Measurements from ENCODE around the gene PNMA6F.
"Not testable (repeated sequence)": the region's sequence is repeated elsewhere in the genome, so short reads cannot be mapped to it uniquely, and the experiment has no call there.

Gene PNMA6F

GRCh38 chrX:153297376-153297775 is 24.2 kb downstream of the PNMA6F start:
- no peak overlapping the region for H3K4me3 ChIP-seq (replicated peaks; ENCODE audit: low read depth, low read length)
- no peak for DNase-seq (ENCODE audit: extremely low read depth, insufficient read length)
- H3K36me3 ChIP-seq (ENCODE audit: control insufficient read depth, insufficient read depth, low read length): no peaks in the 10 kb centered on the region
- TF ChIP-seq CTCF (IDR thresholded peaks at IDR 0.05; ENCODE audit: insufficient read depth, low read length, poor library complexity, severe bottlenecking): no peak
- no peaks in the 10 kb centered on the region for H3K27me3 ChIP-seq (replicated peaks; ENCODE audit: control insufficient read depth, insufficient read depth, low read length)

GRCh38 chrX:153293485-153294071 is 28.0 kb downstream of the PNMA6F start:
- not testable (repeated sequence) for H3K27me3 ChIP-seq (replicated peaks; ENCODE audit: control insufficient read depth, insufficient read depth, low read length); H3K4me3 ChIP-seq (replicated peaks; ENCODE audit: low read depth, low read length); H3K36me3 ChIP-seq (ENCODE audit: control insufficient read depth, insufficient read depth, low read length); DNase-seq (ENCODE audit: extremely low read depth, insufficient read length)

- not testable (repeated sequence) for H3K27me3 ChIP-seq (replicated peaks; ENCODE audit: control insufficient read depth, insufficient read depth, low read length); DNase-seq (ENCODE audit: extremely low read depth, insufficient read length); H3K36me3 ChIP-seq (ENCODE audit: control insufficient read depth, insufficient read depth, low read length); H3K4me3 ChIP-seq (replicated peaks; ENCODE audit: low read depth, low read length)
Measured at GRCh38 chrX:153288807-153289206, 32.8 kb downstream of the PNMA6F start.

GRCh38 chrX:153285678-153286077 is 35.9 kb downstream of the PNMA6F start:
- H3K36me3 ChIP-seq (ENCODE audit: control insufficient read depth, insufficient read depth, low read length); H3K4me3 ChIP-seq (replicated peaks; ENCODE audit: low read depth, low read length); H3K27me3 ChIP-seq (replicated peaks; ENCODE audit: control insufficient read depth, insufficient read depth, low read length); DNase-seq (ENCODE audit: extremely low read depth, insufficient read length): not testable (repeated sequence)

GRCh38 chrX:153283982-153284381 is 37.6 kb downstream of the PNMA6F start:
- not testable (repeated sequence) for H3K27me3 ChIP-seq (replicated peaks; ENCODE audit: control insufficient read depth, insufficient read depth, low read length); H3K36me3 ChIP-seq (ENCODE audit: control insufficient read depth, insufficient read depth, low read length); DNase-seq (ENCODE audit: extremely low read depth, insufficient read length); H3K4me3 ChIP-seq (replicated peaks; ENCODE audit: low read depth, low read length)

GRCh38 chrX:153281784-153282183 is 39.8 kb downstream of the PNMA6F start:
- not testable (repeated sequence) for H3K27me3 ChIP-seq (replicated peaks; ENCODE audit: control insufficient read depth, insufficient read depth, low read length); H3K36me3 ChIP-seq (ENCODE audit: control insufficient read depth, insufficient read depth, low read length); DNase-seq (ENCODE audit: extremely low read depth, insufficient read length); H3K4me3 ChIP-seq (replicated peaks; ENCODE audit: low read depth, low read length)

GRCh38 chrX:153279304-153279703 is 42.3 kb downstream of the PNMA6F start:
- not testable (repeated sequence) for H3K4me3 ChIP-seq (replicated peaks; ENCODE audit: low read depth, low read length); H3K36me3 ChIP-seq (ENCODE audit: control insufficient read depth, insufficient read depth, low read length); DNase-seq (ENCODE audit: extremely low read depth, insufficient read length); H3K27me3 ChIP-seq (replicated peaks; ENCODE audit: control insufficient read depth, insufficient read depth, low read length)

- H3K27me3 ChIP-seq (replicated peaks; ENCODE audit: control insufficient read depth, insufficient read depth, low read length); DNase-seq (ENCODE audit: extremely low read depth, insufficient read length); H3K4me3 ChIP-seq (replicated peaks; ENCODE audit: low read depth, low read length); H3K36me3 ChIP-seq (ENCODE audit: control insufficient read depth, insufficient read depth, low read length): not testable (repeated sequence)
Measured at GRCh38 chrX:153276049-153276448, 45.5 kb downstream of the PNMA6F start.

GRCh38 chrX:153275418-153275817 is 46.1 kb downstream of the PNMA6F start:
- not testable (repeated sequence) for H3K36me3 ChIP-seq (ENCODE audit: control insufficient read depth, insufficient read depth, low read length); H3K27me3 ChIP-seq (replicated peaks; ENCODE audit: control insufficient read depth, insufficient read depth, low read length); H3K4me3 ChIP-seq (replicated peaks; ENCODE audit: low read depth, low read length); DNase-seq (ENCODE audit: extremely low read depth, insufficient read length)

- not testable (repeated sequence) for H3K27me3 ChIP-seq (replicated peaks; ENCODE audit: control insufficient read depth, insufficient read depth, low read length); DNase-seq (ENCODE audit: extremely low read depth, insufficient read length); H3K36me3 ChIP-seq (ENCODE audit: control insufficient read depth, insufficient read depth, low read length); H3K4me3 ChIP-seq (replicated peaks; ENCODE audit: low read depth, low read length)
Measured at GRCh38 chrX:153272584-153272983, 49.0 kb downstream of the PNMA6F start.

- not testable (repeated sequence) for H3K36me3 ChIP-seq (ENCODE audit: control insufficient read depth, insufficient read depth, low read length); DNase-seq (ENCODE audit: extremely low read depth, insufficient read length); H3K27me3 ChIP-seq (replicated peaks; ENCODE audit: control insufficient read depth, insufficient read depth, low read length); H3K4me3 ChIP-seq (replicated peaks; ENCODE audit: low read depth, low read length)
Measured at GRCh38 chrX:153272070-153272469, 49.5 kb downstream of the PNMA6F start.
